ENCODE measurements around the gene IMPDH1.

- TF ChIP-seq CTCF (IDR thresholded peaks at IDR 0.05; ENCODE audit: poor library complexity) (no peak), EZH2phosphoT487 (IDR thresholded peaks at IDR 0.05; ENCODE audit: low read depth, severe bottlenecking, unreplicated experiment) (no peak)
Observed at GRCh38 chr7:128362670-128363069, 47.1 kb downstream of the IMPDH1 start.
